ENCODE results near the gene ZMYM4.

DNA sequence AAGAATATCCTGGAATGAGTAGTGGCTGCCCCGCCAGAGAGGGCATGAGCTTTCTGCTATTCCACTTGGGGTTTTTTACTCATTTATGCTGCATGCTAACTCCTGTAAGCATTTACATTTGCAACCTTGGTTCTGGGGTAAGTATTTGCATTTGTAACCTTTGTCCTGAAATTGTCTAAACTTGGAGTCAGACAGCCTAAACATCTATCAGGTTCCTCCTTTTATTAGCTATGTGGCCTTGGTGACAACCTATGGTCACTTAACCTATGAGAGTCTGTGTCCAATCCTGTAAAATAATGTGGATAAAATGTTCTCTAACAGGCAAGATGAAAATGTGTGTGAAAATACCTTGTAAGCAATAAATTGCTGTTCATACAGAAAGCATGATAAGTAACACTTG is 8.9 kb upstream of the ZMYM4 start:
- TF ChIP-seq, protein P1, sequence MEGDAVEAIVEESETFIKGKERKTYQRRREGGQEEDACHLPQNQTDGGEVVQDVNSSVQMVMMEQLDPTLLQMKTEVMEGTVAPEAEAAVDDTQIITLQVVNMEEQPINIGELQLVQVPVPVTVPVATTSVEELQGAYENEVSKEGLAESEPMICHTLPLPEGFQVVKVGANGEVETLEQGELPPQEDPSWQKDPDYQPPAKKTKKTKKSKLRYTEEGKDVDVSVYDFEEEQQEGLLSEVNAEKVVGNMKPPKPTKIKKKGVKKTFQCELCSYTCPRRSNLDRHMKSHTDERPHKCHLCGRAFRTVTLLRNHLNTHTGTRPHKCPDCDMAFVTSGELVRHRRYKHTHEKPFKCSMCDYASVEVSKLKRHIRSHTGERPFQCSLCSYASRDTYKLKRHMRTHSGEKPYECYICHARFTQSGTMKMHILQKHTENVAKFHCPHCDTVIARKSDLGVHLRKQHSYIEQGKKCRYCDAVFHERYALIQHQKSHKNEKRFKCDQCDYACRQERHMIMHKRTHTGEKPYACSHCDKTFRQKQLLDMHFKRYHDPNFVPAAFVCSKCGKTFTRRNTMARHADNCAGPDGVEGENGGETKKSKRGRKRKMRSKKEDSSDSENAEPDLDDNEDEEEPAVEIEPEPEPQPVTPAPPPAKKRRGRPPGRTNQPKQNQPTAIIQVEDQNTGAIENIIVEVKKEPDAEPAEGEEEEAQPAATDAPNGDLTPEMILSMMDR (IDR thresholded peaks at IDR 0.05; ENCODE audit: low read depth, low read length, poor library complexity, severe bottlenecking), result no peak
- no peak for TF ChIP-seq EZH2phosphoT487 (IDR thresholded peaks at IDR 0.05; ENCODE audit: borderline replicate concordance, low read length)
